KMS-11 (cell line): Measurements from ENCODE around the gene PDE4D.
A peak's percentile ranks its signal among the peaks of the same experiment; 100 is the strongest.

Source experiments
- H2AFZ ChIP-seq: fragments of 200-600 bp; sonication (generic); 2 replicates; pipeline ENCODE4 v1.6.1; 2016; ENCODE audit warnings: antibody characterized with exemption, mixed run types, low read depth
- H3K27ac ChIP-seq: fragments of 200-600 bp; sonication (generic); 2 replicates; pipeline ENCODE4 v1.6.1; 2016; ENCODE audit warnings: mild to moderate bottlenecking, mixed run types
- H3K27me3 ChIP-seq: fragments of 200-600 bp; sonication (generic); 2 replicates; pipeline ENCODE4 v1.6.1; 2017; ENCODE audit warnings: mild to moderate bottlenecking, low read depth, mixed run types, moderate library complexity; ENCODE audit not compliant: insufficient read depth
- H3K36me3 ChIP-seq: fragments of 200-600 bp; sonication (generic); 2 replicates; pipeline ENCODE4 v1.6.1; 2017; ENCODE audit warnings: mild to moderate bottlenecking, mixed run types; ENCODE audit not compliant: insufficient read depth
- H3K4me1 ChIP-seq: fragments of 200-600 bp; sonication (generic); 2 replicates; pipeline ENCODE4 v1.6.1; 2016; ENCODE audit warnings: mild to moderate bottlenecking, low read depth, mixed run types; ENCODE audit not compliant: poor library complexity, severe bottlenecking
- H3K4me2 ChIP-seq: fragments of 200-600 bp; sonication (generic); 2 replicates; pipeline ENCODE4 v1.7.0; 2016; ENCODE audit warnings: mild to moderate bottlenecking, mixed run types
- H3K4me3 ChIP-seq: fragments of 200-600 bp; sonication (generic); IDR thresholded peaks from 2 replicates; pipeline ENCODE4 v1.6.1; 2017; ENCODE audit warnings: low read depth, low read length, mixed read lengths; ENCODE audit not compliant: insufficient read depth
- H3K79me2 ChIP-seq: fragments of 200-600 bp; sonication (generic); 2 replicates; pipeline ENCODE4 v1.6.1; 2016; ENCODE audit warnings: low read depth, mixed run types; ENCODE audit not compliant: insufficient read depth
- H3K9ac ChIP-seq: fragments of 200-600 bp; sonication (generic); 2 replicates; pipeline ENCODE4 v1.6.1; 2016; ENCODE audit warnings: mild to moderate bottlenecking, mixed run types
- H4K20me1 ChIP-seq: fragments of 200-600 bp; sonication (generic); 2 replicates; pipeline ENCODE4 v1.6.1; 2016; ENCODE audit warnings: mild to moderate bottlenecking, mixed run types; ENCODE audit not compliant: insufficient read depth
- TF ChIP-seq, protein P1 (sequence below): fragments of 200-600 bp; sonication (generic); conservative IDR thresholded peaks from 2 replicates; pipeline ENCODE4 v1.6.1; 2017; ENCODE audit warnings: low read depth, mild to moderate bottlenecking, antibody characterized with exemption, low read length, moderate library complexity, mixed read lengths

PDE4D gene

DNA sequence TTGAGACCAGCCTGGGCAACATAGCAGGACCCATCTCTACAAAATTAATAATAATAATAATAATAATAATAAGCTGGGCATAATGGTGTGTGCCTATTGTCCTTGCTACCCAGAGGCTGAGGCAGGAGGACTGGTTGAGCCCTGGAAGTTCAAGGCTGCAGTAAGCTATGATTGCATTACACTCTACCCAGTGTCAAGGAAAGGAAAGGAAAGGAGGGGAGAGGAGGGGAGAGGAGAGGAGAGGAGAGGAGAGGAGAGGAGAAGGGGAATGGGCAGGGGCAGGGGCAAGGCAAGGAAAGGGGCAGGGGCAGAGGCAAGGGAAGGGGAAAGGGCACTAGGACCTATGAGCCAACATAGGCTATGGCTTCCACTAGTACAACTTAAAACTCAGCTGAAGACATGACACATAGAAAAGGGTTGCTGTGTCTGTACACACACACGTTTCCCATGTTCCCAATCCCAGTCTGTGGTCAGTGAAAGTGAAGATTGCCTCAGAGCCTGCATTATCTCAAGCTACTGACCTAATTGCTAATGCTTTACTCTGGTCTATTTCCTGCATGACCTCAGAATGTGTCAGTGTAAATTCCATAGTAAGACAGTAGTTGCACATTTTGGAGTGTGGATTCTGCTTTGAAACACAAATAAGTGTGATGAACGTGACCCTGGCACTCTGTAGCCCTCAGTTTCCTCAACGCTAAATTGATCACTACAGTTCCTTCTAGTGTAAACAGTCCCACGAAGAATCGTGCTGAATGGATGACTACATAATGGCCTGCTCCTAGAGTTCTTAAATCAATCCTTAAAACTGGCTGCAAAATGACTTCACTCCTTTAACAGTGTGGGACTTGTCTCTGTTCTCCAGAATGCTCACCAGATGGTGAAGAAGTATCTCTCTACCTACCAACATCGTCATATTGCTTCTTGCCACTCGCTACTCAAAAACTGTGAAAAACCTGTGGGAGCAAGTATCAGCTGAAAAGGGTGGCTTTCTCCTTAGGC is 813.6 kb downstream of the PDE4D start:
- H3K4me1 ChIP-seq = no peaks in the 10 kb centered on the region
- H3K36me3 ChIP-seq = no peaks in the 10 kb centered on the region
- H2AFZ ChIP-seq = no peak overlapping the region
- H3K79me2 ChIP-seq = no peaks in the 10 kb centered on the region
- H3K9ac ChIP-seq = no peak overlapping the region
- H3K27ac ChIP-seq = no peak overlapping the region
- H4K20me1 ChIP-seq = no peaks in the 10 kb centered on the region
- TF ChIP-seq, protein P1, sequence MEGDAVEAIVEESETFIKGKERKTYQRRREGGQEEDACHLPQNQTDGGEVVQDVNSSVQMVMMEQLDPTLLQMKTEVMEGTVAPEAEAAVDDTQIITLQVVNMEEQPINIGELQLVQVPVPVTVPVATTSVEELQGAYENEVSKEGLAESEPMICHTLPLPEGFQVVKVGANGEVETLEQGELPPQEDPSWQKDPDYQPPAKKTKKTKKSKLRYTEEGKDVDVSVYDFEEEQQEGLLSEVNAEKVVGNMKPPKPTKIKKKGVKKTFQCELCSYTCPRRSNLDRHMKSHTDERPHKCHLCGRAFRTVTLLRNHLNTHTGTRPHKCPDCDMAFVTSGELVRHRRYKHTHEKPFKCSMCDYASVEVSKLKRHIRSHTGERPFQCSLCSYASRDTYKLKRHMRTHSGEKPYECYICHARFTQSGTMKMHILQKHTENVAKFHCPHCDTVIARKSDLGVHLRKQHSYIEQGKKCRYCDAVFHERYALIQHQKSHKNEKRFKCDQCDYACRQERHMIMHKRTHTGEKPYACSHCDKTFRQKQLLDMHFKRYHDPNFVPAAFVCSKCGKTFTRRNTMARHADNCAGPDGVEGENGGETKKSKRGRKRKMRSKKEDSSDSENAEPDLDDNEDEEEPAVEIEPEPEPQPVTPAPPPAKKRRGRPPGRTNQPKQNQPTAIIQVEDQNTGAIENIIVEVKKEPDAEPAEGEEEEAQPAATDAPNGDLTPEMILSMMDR = no peak
- no peaks in the 10 kb centered on the region for H3K27me3 ChIP-seq
- no peak overlapping the region for H3K4me2 ChIP-seq
- no peak overlapping the region for H3K4me3 ChIP-seq

DNA sequence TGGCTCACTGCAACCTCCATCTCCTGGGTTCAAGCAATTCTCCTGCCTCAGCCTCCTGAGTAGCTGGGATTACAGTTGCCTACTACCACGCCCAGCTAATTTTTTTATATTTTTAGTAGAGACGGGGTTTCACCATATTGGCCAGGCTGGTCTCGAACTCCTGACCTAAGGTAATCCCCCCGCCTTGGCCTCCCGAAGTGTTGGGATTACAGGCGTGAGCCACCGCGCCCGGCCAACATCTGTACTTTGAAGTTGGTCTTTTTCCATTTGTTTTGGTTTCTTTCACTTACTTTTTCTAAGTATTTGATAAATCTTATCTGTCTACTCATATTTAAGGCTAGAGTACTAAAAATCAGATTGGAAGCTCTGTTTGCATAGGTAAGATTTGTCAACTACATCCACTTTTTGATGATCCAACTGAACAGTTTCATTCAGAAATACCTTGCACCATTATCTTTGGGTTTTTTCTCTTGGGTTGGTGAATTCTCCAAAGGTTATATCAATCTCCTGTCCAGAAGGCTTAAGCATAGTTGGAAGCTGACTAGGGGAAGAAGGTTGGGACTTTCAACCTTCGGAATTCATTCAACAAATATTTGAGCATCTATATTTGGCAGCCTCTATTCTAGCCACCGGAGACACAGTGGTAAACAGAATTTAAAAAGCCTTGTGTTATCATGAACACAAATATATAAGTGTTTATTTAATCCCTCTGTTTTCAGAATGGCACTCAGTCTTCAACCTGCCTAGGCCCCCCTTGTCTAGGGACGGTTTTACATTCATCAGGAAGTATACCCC is 821.6 kb downstream of the PDE4D start:
- TF ChIP-seq, protein P1 = no peak
- no peak overlapping the region for H3K9ac ChIP-seq
- no peak overlapping the region for H2AFZ ChIP-seq
- no peak overlapping the region for H3K4me3 ChIP-seq
- no peaks in the 10 kb centered on the region for H3K36me3 ChIP-seq
- H3K27me3 ChIP-seq = no peaks in the 10 kb centered on the region
- no peak overlapping the region for H3K4me2 ChIP-seq
- H3K4me1 ChIP-seq = peaks cover 29% of the 10 kb centered on the region
- no peak overlapping the region for H3K27ac ChIP-seq
- no peaks in the 10 kb centered on the region for H4K20me1 ChIP-seq
- H3K79me2 ChIP-seq = no peaks in the 10 kb centered on the region

DNA sequence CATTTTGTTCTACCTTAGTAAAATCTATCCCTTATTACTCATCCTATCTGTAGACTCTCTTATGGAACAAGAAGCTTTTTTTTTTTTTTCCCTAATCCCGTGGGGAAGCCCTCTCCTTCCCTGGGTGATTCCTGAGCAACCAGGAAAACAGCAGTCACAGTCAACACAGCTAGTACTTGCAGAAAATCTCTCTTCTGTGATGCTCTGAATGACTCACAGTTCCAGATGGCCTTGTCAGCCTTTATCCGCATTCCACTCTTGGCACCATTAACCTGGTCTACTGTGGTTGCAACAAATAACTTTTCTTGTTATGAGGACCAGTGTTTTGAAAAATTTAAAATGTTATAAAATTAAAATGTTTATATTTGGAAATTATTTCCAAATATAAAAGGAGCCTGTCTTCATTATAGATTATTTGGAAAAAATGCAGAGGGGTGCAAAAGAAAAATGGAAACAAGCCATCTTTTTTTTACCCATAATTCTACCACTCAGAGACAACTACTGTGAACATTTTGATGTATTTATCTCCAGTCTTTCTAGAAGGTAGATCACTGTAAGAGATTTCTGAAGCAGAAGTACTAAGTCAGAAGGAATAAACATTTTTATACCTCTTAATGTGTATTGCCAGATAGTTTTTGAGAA is 824.0 kb downstream of the PDE4D start:
- TF ChIP-seq, protein P1 = no peak
- Histone ChIP-seq H2AFZ (no peak overlapping the region), H3K79me2 (no peaks in the 10 kb centered on the region), H3K4me2 (no peak overlapping the region), H3K4me1 (peaks cover 51% of the 10 kb centered on the region), H3K9ac (no peak overlapping the region), H3K27ac (no peak overlapping the region), H3K36me3 (no peaks in the 10 kb centered on the region), H3K4me3 (no peak overlapping the region), H3K27me3 (no peaks in the 10 kb centered on the region), H4K20me1 (no peaks in the 10 kb centered on the region)

DNA sequence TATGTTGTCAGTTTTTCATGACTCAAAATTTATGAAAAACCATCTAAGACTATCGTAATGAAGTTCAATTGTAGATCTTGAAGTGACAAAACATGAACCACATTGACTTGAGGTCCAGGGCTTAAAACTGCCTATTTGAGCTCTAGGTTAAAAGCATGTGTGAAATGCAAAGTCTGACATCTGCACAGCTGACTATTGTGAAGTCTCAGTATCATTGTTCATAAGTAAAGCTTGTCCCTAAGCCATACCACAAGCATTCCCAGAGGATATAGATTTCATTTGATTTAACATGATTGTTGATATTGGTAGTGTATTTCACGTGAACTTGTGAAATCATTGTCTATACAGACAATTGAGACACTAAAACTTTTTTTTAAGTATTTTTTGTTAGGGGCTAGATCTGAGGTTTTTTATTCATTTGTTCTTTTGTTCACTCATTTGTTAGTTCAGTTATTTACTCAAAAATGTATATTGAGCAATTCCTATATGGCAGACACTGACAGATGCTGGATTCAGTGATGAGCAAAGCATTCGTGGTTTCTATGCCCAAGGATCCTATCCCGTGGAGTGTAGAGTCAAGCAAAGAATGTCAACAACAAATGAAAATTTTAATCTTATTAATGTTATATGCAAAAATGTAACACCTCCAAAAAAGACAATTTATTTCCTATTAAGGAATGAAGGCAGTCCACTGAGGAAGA is 825.4 kb downstream of the PDE4D start:
- Histone ChIP-seq H3K9ac (no peak overlapping the region), H3K27ac (peak overlapping the region; percentile 70; the same call in 1 of the 2 replicates)
- TF ChIP-seq, protein P1 = no peak

More for the DNA sequence above, 825.4 kb downstream of the PDE4D start:
- Histone ChIP-seq H3K27me3 (no peaks in the 10 kb centered on the region), H2AFZ (no peak overlapping the region), H3K36me3 (no peaks in the 10 kb centered on the region), H3K4me3 (no peak overlapping the region), H3K79me2 (no peaks in the 10 kb centered on the region), H4K20me1 (no peaks in the 10 kb centered on the region), H3K4me1 (peaks cover 66% of the 10 kb centered on the region), H3K4me2 (peak overlapping the region; percentile 90)
